Activated T-cell treated with anti-CD3 and anti-CD28 coated beads, Interleukin-2, amount 50 U/mL, for 4 hours (primary cell): ENCODE results near the gene SLC25A42. TPM values are rescaled to one million over a fixed set of nuclear protein-coding genes. Genes with fewer than 3 reads are reported as not detected.
"Not testable (repeated sequence)": the region's sequence is repeated elsewhere in the genome, so short reads cannot be mapped to it uniquely, and the experiment has no call there.

Experiments
- ATAC-seq, 2 donors: fragments of 200-7000 bp; cut with Tn5 transposase; one replicate each; pipeline ENCODE4 v1.10.0; 2021
- DNase-seq: peaks from one replicate; pipeline ENCODE4 v3.0.0-alpha.2; 2020
- H3K27me3 Mint-ChIP-seq: one replicate; pipeline ENCODE4 v1.8.0; 2021; ENCODE audit warnings: low read depth, mixed read lengths
- H3K36me3 Mint-ChIP-seq: one replicate; pipeline ENCODE4 v1.8.0; 2022; ENCODE audit warnings: mixed read lengths; ENCODE audit not compliant: insufficient read depth
- H3K4me1 Mint-ChIP-seq: one replicate; pipeline ENCODE4 v1.8.0; 2021; ENCODE audit warnings: low read depth, mixed read lengths
- H3K4me3 Mint-ChIP-seq: one replicate; pipeline ENCODE4 v1.8.0; 2021; ENCODE audit warnings: mild to moderate bottlenecking, moderate library complexity, mixed read lengths
- H3K9me3 Mint-ChIP-seq: one replicate; pipeline ENCODE4 v1.8.0; 2021; ENCODE audit warnings: mixed read lengths
- total RNA-seq, 3 donors: library from RNA; stranded (reverse); gene quantifications; one replicate each; pipeline ENCODE4 v1.2.1, GENCODE V29; 2021

The SLC25A42 gene
- total RNA-seq, 3 donors from 2014 or later, result 8.9 to 11.1 (median 8.9) TPM

- Mint-ChIP-seq H3K27me3 (no peaks in the 10 kb centered on the region), H3K9me3 (no peaks in the 10 kb centered on the region), H3K4me1 (no peaks in the 10 kb centered on the region), H3K4me3 (no peak overlapping the region), H3K36me3 (peaks cover 9% of the 10 kb centered on the region)
- ATAC-seq (peak in 1 of 2 donors; percentile 58), DNase-seq (peak; percentile 47)
Observed at GRCh38 chr19:19115954-19116353, 52.2 kb downstream of the SLC25A42 start.

GRCh38 chr19:19119325-19120237 lies 55.8 kb downstream of the SLC25A42 start:
- Mint-ChIP-seq H3K36me3 (peaks cover 27% of the 10 kb centered on the region), H3K4me1 (no peaks in the 10 kb centered on the region), H3K9me3 (peaks cover 7% of the 10 kb centered on the region), H3K4me3 (no peak overlapping the region), H3K27me3 (no peaks in the 10 kb centered on the region)
- no peak for DNase-seq
- no peak for ATAC-seq

GRCh38 chr19:19120308-19121231 lies 56.8 kb downstream of the SLC25A42 start:
- Mint-ChIP-seq H3K27me3 (no peaks in the 10 kb centered on the region), H3K9me3 (peaks cover 7% of the 10 kb centered on the region), H3K4me1 (no peaks in the 10 kb centered on the region), H3K36me3 (peaks cover 27% of the 10 kb centered on the region), H3K4me3 (no peak overlapping the region)
- DNase-seq (no peak), ATAC-seq (peak; percentile 38 to 65)

GRCh38 chr19:19121371-19121770 lies 57.6 kb downstream of the SLC25A42 start:
- H3K36me3 Mint-ChIP-seq, result peaks cover 27% of the 10 kb centered on the region
- no peak for ATAC-seq
- no peak overlapping the region for H3K4me3 Mint-ChIP-seq
- no peak for DNase-seq
- peaks cover 7% of the 10 kb centered on the region for H3K9me3 Mint-ChIP-seq
- H3K4me1 Mint-ChIP-seq, result no peaks in the 10 kb centered on the region
- H3K27me3 Mint-ChIP-seq, result no peaks in the 10 kb centered on the region

- H3K4me3 Mint-ChIP-seq, result no peak overlapping the region
- DNase-seq, result no peak
Observed at GRCh38 chr19:19122902-19123301, 59.1 kb downstream of the SLC25A42 start.

GRCh38 chr19:19123386-19123785 lies 59.6 kb downstream of the SLC25A42 start:
- DNase-seq, result no peak

More at GRCh38 chr19:19122902-19123301, 59.1 kb downstream of the SLC25A42 start:
- Mint-ChIP-seq H3K36me3 (peaks cover 28% of the 10 kb centered on the region), H3K27me3 (no peaks in the 10 kb centered on the region), H3K4me1 (no peaks in the 10 kb centered on the region), H3K9me3 (peaks cover 7% of the 10 kb centered on the region)
- no peak for ATAC-seq

GRCh38 chr19:19126102-19126501 lies 62.3 kb downstream of the SLC25A42 start:
- H3K36me3 Mint-ChIP-seq, result peaks cover 22% of the 10 kb centered on the region
- H3K4me1 Mint-ChIP-seq, result no peaks in the 10 kb centered on the region
- DNase-seq (no peak), ATAC-seq (no peak)
- no peak overlapping the region for H3K4me3 Mint-ChIP-seq
- H3K27me3 Mint-ChIP-seq, result no peaks in the 10 kb centered on the region
- H3K9me3 Mint-ChIP-seq, result peaks cover 7% of the 10 kb centered on the region

More at GRCh38 chr19:19123386-19123785, 59.6 kb downstream of the SLC25A42 start:
- Mint-ChIP-seq H3K4me1 (no peaks in the 10 kb centered on the region), H3K27me3 (no peaks in the 10 kb centered on the region), H3K4me3 (no peak overlapping the region), H3K36me3 (peaks cover 29% of the 10 kb centered on the region), H3K9me3 (peaks cover 7% of the 10 kb centered on the region)
- ATAC-seq, result no peak

- H3K36me3 Mint-ChIP-seq, result peaks cover 13% of the 10 kb centered on the region
- no peaks in the 10 kb centered on the region for H3K27me3 Mint-ChIP-seq
- no peak overlapping the region for H3K4me3 Mint-ChIP-seq
- no peaks in the 10 kb centered on the region for H3K9me3 Mint-ChIP-seq
- H3K4me1 Mint-ChIP-seq, result peaks cover 5% of the 10 kb centered on the region
- ATAC-seq (no peak), DNase-seq (no peak)
Observed at GRCh38 chr19:19131989-19132388, 68.2 kb downstream of the SLC25A42 start.

GRCh38 chr19:19132912-19133311 lies 69.1 kb downstream of the SLC25A42 start:
- H3K9me3 Mint-ChIP-seq, result no peaks in the 10 kb centered on the region
- ATAC-seq (no peak), DNase-seq (no peak)
- H3K4me3 Mint-ChIP-seq, result no peak overlapping the region
- H3K27me3 Mint-ChIP-seq, result no peaks in the 10 kb centered on the region
- H3K4me1 Mint-ChIP-seq, result peaks cover 14% of the 10 kb centered on the region
- H3K36me3 Mint-ChIP-seq, result peaks cover 12% of the 10 kb centered on the region

- Mint-ChIP-seq H3K4me1 (peaks cover 24% of the 10 kb centered on the region), H3K36me3 (peaks cover 11% of the 10 kb centered on the region), H3K4me3 (no peak overlapping the region), H3K9me3 (no peaks in the 10 kb centered on the region), H3K27me3 (no peaks in the 10 kb centered on the region)
- no peak for ATAC-seq
- no peak for DNase-seq
Observed at GRCh38 chr19:19133985-19134384, 70.2 kb downstream of the SLC25A42 start.

GRCh38 chr19:19134687-19135158 lies 70.9 kb downstream of the SLC25A42 start:
- Mint-ChIP-seq H3K36me3 (peaks cover 9% of the 10 kb centered on the region), H3K4me3 (no peak overlapping the region)
- ATAC-seq, result no peak

GRCh38 chr19:19135713-19136112 lies 71.9 kb downstream of the SLC25A42 start:
- DNase-seq, H3K9me3 Mint-ChIP-seq, H3K4me3 Mint-ChIP-seq, H3K36me3 Mint-ChIP-seq, H3K27me3 Mint-ChIP-seq, ATAC-seq: not testable (repeated sequence)
- H3K4me1 Mint-ChIP-seq, result peaks cover 25% of the 10 kb centered on the region

More at GRCh38 chr19:19134687-19135158, 70.9 kb downstream of the SLC25A42 start:
- peaks cover 25% of the 10 kb centered on the region for H3K4me1 Mint-ChIP-seq
- H3K9me3 Mint-ChIP-seq, result no peaks in the 10 kb centered on the region
- no peaks in the 10 kb centered on the region for H3K27me3 Mint-ChIP-seq
- peak; percentile 28 for DNase-seq

- Mint-ChIP-seq H3K27me3 (no peaks in the 10 kb centered on the region), H3K4me3 (peak overlapping the region; percentile 90), H3K9me3 (no peaks in the 10 kb centered on the region), H3K4me1 (peaks cover 25% of the 10 kb centered on the region), H3K36me3 (no peaks in the 10 kb centered on the region)
- ATAC-seq (no peak), DNase-seq (no peak)
Observed at GRCh38 chr19:19137556-19138108, 73.8 kb downstream of the SLC25A42 start.
